Upper lobe of left lung (tissue), 6 donors: ENCODE data around the gene HNF4A. TPM values are rescaled to one million over a fixed set of nuclear protein-coding genes. Genes with fewer than 3 reads are reported as not detected.

ENCODE experiments used
- ATAC-seq, 2 donors: fragments of 200-7000 bp; cut with Tn5 transposase; one replicate each; pipeline ENCODE4 v1.9.1; 2022; ENCODE audit warnings: mild to moderate bottlenecking in 2 of 2, moderate library complexity in 2 of 2; ENCODE audit not compliant: low FRiP score in 2 of 2
- DNase-seq, 2 donors: peaks; one replicate each; pipeline ENCODE4 v3.0.0-alpha.2; 2019 to 2020
- H3K27ac ChIP-seq, 4 donors: fragments of 200-600 bp; sonication (generic); one replicate each; pipeline ENCODE4 v1.5.1; 2016 to 2019
- H3K27me3 ChIP-seq, 4 donors: fragments of 200-600 bp; sonication (generic); one replicate each; pipeline ENCODE4 v1.5.1; 2017 to 2019
- H3K36me3 ChIP-seq, 4 donors: fragments of 200-600 bp; sonication (generic); one replicate each; pipeline ENCODE4 v1.5.1; 2016 to 2019
- H3K4me1 ChIP-seq, 4 donors: fragments of 200-600 bp; sonication (generic); one replicate each; pipeline ENCODE4 v1.5.1; 2018 to 2019
- H3K4me3 ChIP-seq, 4 donors: fragments of 200-600 bp; sonication (generic); one replicate each; pipeline ENCODE4 v1.5.1; 2017 to 2019; ENCODE audit warnings: mild to moderate bottlenecking in 2 of 4, moderate library complexity in 1 of 4
- H3K9me3 ChIP-seq, 4 donors: fragments of 200-600 bp; sonication (generic); one replicate each; pipeline ENCODE4 v1.5.1; 2018 to 2019
- CTCF ChIP-seq, 6 experiments: fragments of 450-650 bp in 4 of 6; fragments of 200-600 bp in 2 of 6; sonication (generic) in 2 of 6; IDR thresholded peaks; one replicate each; pipeline ENCODE4 v1.5.1; 2016 to 2019; ENCODE audit warnings: antibody characterized with exemption in 6 of 6
- EP300 ChIP-seq, 4 donors: sonication (generic); formaldehyde crosslinking; IDR thresholded peaks; one replicate each; pipeline ENCODE4 v1.5.1; 2017; ENCODE audit warnings: antibody characterized with exemption in 4 of 4, control low read depth in 2 of 4
- POLR2A ChIP-seq, 4 donors: fragments of 450-650 bp; IDR thresholded peaks; one replicate each; pipeline ENCODE4 v1.5.1; 2016 to 2017; ENCODE audit warnings: antibody characterized with exemption in 4 of 4, mild to moderate bottlenecking in 2 of 4
- POLR2AphosphoS5 ChIP-seq, 2 donors: sonication (generic); formaldehyde crosslinking; IDR thresholded peaks; one replicate each; pipeline ENCODE4 v1.5.1; 2017; ENCODE audit warnings: antibody characterized with exemption in 2 of 2
- WGBS, 2 donors: methylation state at CpG; one replicate each; pipeline ENCODE4 v1.1.5; 2017 to 2018; 5-methylcytosine and 5-hydroxymethylcytosine counted together
- total RNA-seq, 6 donors: library from RNA; depleted of rRNA in 4 of 6; stranded (reverse); fragments of >200 nt in 4 of 6; gene quantifications; one replicate each; pipeline versions ENCODE4 v1.1.0 to v1.2.1, GENCODE V29; 2016 to 2021
- donor health status: DM: no; HTN: no; CAD: no; lungs with moderate emphysema.
- donor health status: DM: no; HTN: yes; CAD: no; lungs with severe emphysema.

The HNF4A gene
- total RNA-seq, 6 donors from 2014 or later, result under 0.01 to 0.74 (median 0.45) TPM; not detected in 2

DNA sequence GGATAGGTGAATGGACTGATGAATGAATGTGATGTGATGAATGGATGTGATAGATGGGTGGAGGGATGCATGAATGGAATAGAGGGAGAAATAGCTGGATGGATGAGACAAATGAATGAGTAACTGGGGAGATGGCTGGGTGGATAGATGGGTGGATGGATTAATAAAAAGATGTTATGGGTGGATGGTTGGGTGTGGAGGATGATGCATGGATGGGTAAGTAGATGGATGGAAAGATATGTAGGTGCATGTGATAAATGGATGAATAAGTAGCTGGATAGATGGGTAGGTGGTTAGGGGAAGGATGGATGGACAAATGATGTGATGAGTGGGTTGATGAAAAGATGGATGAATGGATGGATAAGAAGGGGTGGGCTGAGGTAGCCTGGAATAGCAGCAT lies 4.7 kb downstream of the HNF4A start:
- peaks cover 0 to 6% (median 0%) of the 10 kb centered on the region in 4 donors for H3K4me1 ChIP-seq
- TF ChIP-seq POLR2A (IDR thresholded peaks at IDR 0.05) (no peak), POLR2AphosphoS5 (IDR thresholded peaks at IDR 0.05) (no peak), CTCF (IDR thresholded peaks at IDR 0.05) (no peak), EP300 (IDR thresholded peaks at IDR 0.05) (no peak)
- no peaks in the 10 kb centered on the region for H3K36me3 ChIP-seq
- no peak for ATAC-seq
- H3K27me3 ChIP-seq, result no peaks in the 10 kb centered on the region
- no peak overlapping the region for H3K4me3 ChIP-seq
- no peaks in the 10 kb centered on the region for H3K9me3 ChIP-seq
- DNase-seq, result no peak
- no peak overlapping the region for H3K27ac ChIP-seq

DNA sequence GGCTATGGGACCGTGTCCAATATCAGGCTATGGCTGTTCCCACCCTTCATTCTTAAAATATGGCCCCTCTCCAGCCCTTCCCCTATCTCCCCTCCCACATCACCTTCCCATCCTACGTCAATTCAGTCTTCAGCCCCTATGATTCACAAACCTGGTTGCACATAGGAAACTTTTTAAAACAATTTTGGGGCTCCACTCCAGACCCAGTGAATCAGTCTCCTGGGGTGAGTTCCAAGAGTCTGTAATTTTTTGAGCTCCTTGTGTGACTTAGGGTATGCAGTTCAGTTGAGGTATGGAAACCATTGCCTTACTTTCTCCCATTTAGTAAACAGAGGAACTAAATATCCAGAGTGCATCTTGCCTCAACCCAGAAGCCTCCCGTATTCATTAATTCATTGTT lies 5.5 kb downstream of the HNF4A start:
- Histone ChIP-seq H3K9me3 (no peaks in the 10 kb centered on the region), H3K27me3 (no peaks in the 10 kb centered on the region), H3K4me1 (peaks cover 0 to 6% (median 0%) of the 10 kb centered on the region in 4 donors), H3K4me3 (no peak overlapping the region), H3K27ac (no peak overlapping the region), H3K36me3 (no peaks in the 10 kb centered on the region)
- ATAC-seq, result no peak
- WGBS, 2 donors, result 72 to 84% methylated on average over 3 of the region's 3 CpGs
- DNase-seq, result no peak
- TF ChIP-seq EP300 (IDR thresholded peaks at IDR 0.05) (no peak), POLR2AphosphoS5 (IDR thresholded peaks at IDR 0.05) (no peak), CTCF (IDR thresholded peaks at IDR 0.05) (no peak), POLR2A (IDR thresholded peaks at IDR 0.05) (no peak)

DNA sequence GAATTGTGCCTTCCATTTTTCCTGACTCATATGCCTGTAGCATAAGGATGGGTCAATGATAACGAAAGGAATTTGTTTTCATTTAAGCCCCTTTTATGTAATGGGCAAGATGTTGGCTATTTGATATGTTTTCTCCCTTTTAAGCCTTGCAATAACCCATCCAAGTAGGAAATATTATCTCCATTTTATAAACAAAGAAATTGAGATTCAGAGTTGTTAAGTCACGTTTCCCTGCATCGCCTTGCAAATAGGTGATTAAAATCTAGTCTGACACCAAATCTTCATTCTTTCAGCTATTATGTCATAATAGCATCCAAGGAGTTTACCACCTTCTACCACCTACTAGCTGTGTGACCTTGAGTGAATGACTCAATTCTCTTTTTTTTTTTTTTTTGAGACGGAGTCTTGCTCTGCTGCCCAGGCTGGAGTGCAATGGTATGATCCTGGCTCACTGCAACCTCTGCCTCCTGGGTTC lies 7.0 kb downstream of the HNF4A start:
- H3K36me3 ChIP-seq, result no peaks in the 10 kb centered on the region
- no peaks in the 10 kb centered on the region for H3K9me3 ChIP-seq
- no peak overlapping the region for H3K27ac ChIP-seq
- ATAC-seq (no peak), DNase-seq (no peak)
- H3K4me1 ChIP-seq, result peaks cover 0 to 2% (median 0%) of the 10 kb centered on the region in 4 donors
- H3K4me3 ChIP-seq, result no peak overlapping the region
- no peak for TF ChIP-seq CTCF (IDR thresholded peaks at IDR 0.05)
- TF ChIP-seq POLR2A (IDR thresholded peaks at IDR 0.05), result no peak
- no peak for TF ChIP-seq EP300 (IDR thresholded peaks at IDR 0.05)
- no peak for TF ChIP-seq POLR2AphosphoS5 (IDR thresholded peaks at IDR 0.05)
- no peaks in the 10 kb centered on the region for H3K27me3 ChIP-seq
- WGBS, 2 donors, result 71 to 83% methylated on average over 4 of the region's 4 CpGs

- H3K36me3 ChIP-seq, result no peaks in the 10 kb centered on the region
- no peaks in the 10 kb centered on the region for H3K4me1 ChIP-seq
- 74 to 83% methylated on average over 4 of the region's 4 CpGs for WGBS, 2 donors
- no peak overlapping the region for H3K27ac ChIP-seq
- DNase-seq, result no peak
- TF ChIP-seq CTCF (IDR thresholded peaks at IDR 0.05) (no peak), POLR2AphosphoS5 (IDR thresholded peaks at IDR 0.05) (no peak), POLR2A (IDR thresholded peaks at IDR 0.05) (no peak), EP300 (IDR thresholded peaks at IDR 0.05) (no peak)
- no peaks in the 10 kb centered on the region for H3K27me3 ChIP-seq
- no peak overlapping the region for H3K4me3 ChIP-seq
- ATAC-seq, result no peak
- no peaks in the 10 kb centered on the region for H3K9me3 ChIP-seq
These were observed 8.6 kb downstream of the HNF4A start for GRCh38 chr20:44364068-44364467.

DNA sequence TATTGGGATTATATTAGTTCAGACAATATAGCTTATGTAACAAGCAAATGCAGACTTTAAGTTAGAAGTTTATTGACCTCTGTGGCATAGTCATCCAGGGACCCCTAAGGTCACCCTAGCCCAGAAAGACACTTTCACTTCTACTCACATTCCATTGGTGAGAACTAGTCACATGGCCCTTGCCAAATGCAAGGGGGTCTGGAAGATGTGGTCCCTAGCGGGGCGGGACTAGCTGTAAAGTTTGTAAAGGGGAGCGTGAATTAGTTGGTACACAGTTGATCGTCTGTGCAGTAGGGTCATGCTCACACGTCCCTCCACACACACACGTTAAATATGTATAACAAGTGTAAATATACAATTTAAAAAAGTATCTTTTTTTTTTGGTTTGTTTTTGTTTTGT lies 9.3 kb downstream of the HNF4A start:
- WGBS, 2 donors, result 94 to 95% methylated on average over 6 of the region's 6 CpGs
- Histone ChIP-seq H3K4me1 (no peaks in the 10 kb centered on the region), H3K9me3 (no peaks in the 10 kb centered on the region), H3K27ac (no peak overlapping the region), H3K27me3 (no peaks in the 10 kb centered on the region), H3K36me3 (no peaks in the 10 kb centered on the region), H3K4me3 (no peak overlapping the region)
- no peak for DNase-seq
- no peak for ATAC-seq
- no peak for TF ChIP-seq POLR2AphosphoS5 (IDR thresholded peaks at IDR 0.05)
- TF ChIP-seq POLR2A (IDR thresholded peaks at IDR 0.05), result no peak
- TF ChIP-seq CTCF (IDR thresholded peaks at IDR 0.05), result no peak
- TF ChIP-seq EP300 (IDR thresholded peaks at IDR 0.05), result no peak
